MM.1S (cell line): Measurements from ENCODE around the gene PEA15.

Experiments used
- DNase-seq: peaks from one replicate; pipeline ENCODE4 v3.0.0-alpha.2; 2015
- H2AFZ ChIP-seq: fragments of 300-600 bp; sonication (generic); 2 replicates; pipeline ENCODE4 v1.6.0; 2016; ENCODE audit warnings: antibody characterized with exemption, low read length
- H3F3A ChIP-seq: fragments of 300-600 bp; sonication (generic); 2 replicates; pipeline ENCODE4 v1.6.1; 2016; ENCODE audit warnings: mild to moderate bottlenecking, antibody characterized with exemption, low read length, moderate library complexity, mixed read lengths; ENCODE audit not compliant: insufficient read depth
- H3K27ac ChIP-seq: fragments of 300-600 bp; sonication (generic); 2 replicates; pipeline ENCODE4 v1.5.1; 2016; ENCODE audit warnings: mild to moderate bottlenecking, low read length
- H3K27me3 ChIP-seq: fragments of 300-600 bp; sonication (generic); replicated peaks from 2 replicates; pipeline ENCODE4 v1.6.0; 2016; ENCODE audit warnings: low read length; ENCODE audit not compliant: insufficient read depth
- H3K36me3 ChIP-seq: fragments of 300-600 bp; sonication (generic); replicated peaks from 2 replicates; pipeline ENCODE4 v1.6.1; 2016; ENCODE audit warnings: mild to moderate bottlenecking, low read length, mixed read lengths; ENCODE audit not compliant: insufficient read depth
- H3K4me1 ChIP-seq: fragments of 300-600 bp; sonication (generic); 2 replicates; pipeline ENCODE4 v1.6.1; 2016; ENCODE audit warnings: low read length, mixed read lengths
- H3K4me2 ChIP-seq: fragments of 300-600 bp; sonication (generic); 2 replicates; pipeline ENCODE4 v1.6.0; 2016; ENCODE audit warnings: low read depth, low read length
- H3K4me3 ChIP-seq: fragments of 300-600 bp; sonication (generic); 2 replicates; pipeline ENCODE4 v1.5.1; 2016; ENCODE audit warnings: low read length, mixed read lengths
- H3K79me2 ChIP-seq: fragments of 300-600 bp; sonication (generic); 2 replicates; pipeline ENCODE4 v1.6.1; 2016; ENCODE audit warnings: mixed run types, low read length, mixed read lengths
- H3K9ac ChIP-seq: fragments of 300-600 bp; sonication (generic); 2 replicates; pipeline ENCODE4 v1.6.1; 2016; ENCODE audit warnings: low read length, mixed read lengths
- H3K9me2 ChIP-seq: fragments of 300-600 bp; sonication (generic); replicated peaks from 2 replicates; pipeline ENCODE4 v1.6.1; 2016; ENCODE audit warnings: mild to moderate bottlenecking, low read length, mixed read lengths; ENCODE audit not compliant: insufficient read depth
- H3K9me3 ChIP-seq: fragments of 300-600 bp; sonication (generic); replicated peaks from 2 replicates; pipeline ENCODE4 v1.6.1; 2016; ENCODE audit warnings: mild to moderate bottlenecking, low read length, mixed read lengths; ENCODE audit not compliant: insufficient read depth
- H4K20me1 ChIP-seq: fragments of 300-600 bp; sonication (generic); 2 replicates; pipeline ENCODE4 v1.6.1; 2016; ENCODE audit warnings: mild to moderate bottlenecking, low read length, moderate library complexity, mixed read lengths; ENCODE audit not compliant: insufficient read depth
- EZH2 ChIP-seq: fragments of 300-600 bp; sonication (generic); optimal IDR thresholded peaks from 2 replicates; pipeline ENCODE3; 2017; ENCODE audit warnings: low read depth, mild to moderate bottlenecking, antibody characterized with exemption, low read length, mixed read lengths
- EZH2phosphoT487 ChIP-seq: fragments of 300-600 bp; sonication (generic); IDR thresholded peaks from 2 replicates; pipeline ENCODE4 v1.6.1; 2018; ENCODE audit warnings: antibody characterized with exemption, low read length
- TF ChIP-seq, protein P1 (sequence below): fragments of 300-600 bp; sonication (generic); IDR thresholded peaks from 2 replicates; pipeline ENCODE4 v1.5.1; 2016; ENCODE audit warnings: antibody characterized with exemption, low read length, mixed read lengths

PEA15 gene

DNA sequence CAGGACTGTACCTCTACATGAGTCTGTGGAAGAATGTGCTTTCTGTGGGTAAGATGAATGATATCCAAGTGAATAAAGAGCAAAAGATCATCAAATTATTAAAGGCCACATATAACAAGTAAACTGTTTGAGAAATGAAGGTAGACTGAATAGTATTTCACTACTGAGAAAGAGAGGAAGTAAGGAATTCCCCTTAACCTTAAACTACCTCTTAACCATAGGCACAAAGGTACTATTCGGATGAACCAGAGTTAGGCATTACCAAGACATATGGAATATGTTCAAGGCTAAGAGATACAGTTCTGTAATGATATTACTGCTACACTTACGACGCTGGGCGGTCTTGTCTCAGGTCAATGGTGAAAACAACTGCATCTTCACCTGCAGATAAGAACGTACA lies 31.6 kb downstream of the PEA15 start:
- no peaks in the 10 kb centered on the region for H3K9me2 ChIP-seq
- no peak overlapping the region for H3K27ac ChIP-seq
- no peak overlapping the region for H3K9ac ChIP-seq
- no peaks in the 10 kb centered on the region for H3K27me3 ChIP-seq
- TF ChIP-seq, protein P1, sequence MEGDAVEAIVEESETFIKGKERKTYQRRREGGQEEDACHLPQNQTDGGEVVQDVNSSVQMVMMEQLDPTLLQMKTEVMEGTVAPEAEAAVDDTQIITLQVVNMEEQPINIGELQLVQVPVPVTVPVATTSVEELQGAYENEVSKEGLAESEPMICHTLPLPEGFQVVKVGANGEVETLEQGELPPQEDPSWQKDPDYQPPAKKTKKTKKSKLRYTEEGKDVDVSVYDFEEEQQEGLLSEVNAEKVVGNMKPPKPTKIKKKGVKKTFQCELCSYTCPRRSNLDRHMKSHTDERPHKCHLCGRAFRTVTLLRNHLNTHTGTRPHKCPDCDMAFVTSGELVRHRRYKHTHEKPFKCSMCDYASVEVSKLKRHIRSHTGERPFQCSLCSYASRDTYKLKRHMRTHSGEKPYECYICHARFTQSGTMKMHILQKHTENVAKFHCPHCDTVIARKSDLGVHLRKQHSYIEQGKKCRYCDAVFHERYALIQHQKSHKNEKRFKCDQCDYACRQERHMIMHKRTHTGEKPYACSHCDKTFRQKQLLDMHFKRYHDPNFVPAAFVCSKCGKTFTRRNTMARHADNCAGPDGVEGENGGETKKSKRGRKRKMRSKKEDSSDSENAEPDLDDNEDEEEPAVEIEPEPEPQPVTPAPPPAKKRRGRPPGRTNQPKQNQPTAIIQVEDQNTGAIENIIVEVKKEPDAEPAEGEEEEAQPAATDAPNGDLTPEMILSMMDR, result no peak
- TF ChIP-seq EZH2phosphoT487 (no peak), EZH2 (no peak)
- no peak overlapping the region for H2AFZ ChIP-seq
- no peaks in the 10 kb centered on the region for H4K20me1 ChIP-seq
- no peak overlapping the region for H3K4me2 ChIP-seq
- H3K4me3 ChIP-seq, result no peak overlapping the region
- DNase-seq, result no peak
- peaks cover 12% of the 10 kb centered on the region for H3K4me1 ChIP-seq
- peaks cover 18% of the 10 kb centered on the region for H3K36me3 ChIP-seq
- no peaks in the 10 kb centered on the region for H3F3A ChIP-seq
- peaks cover 11% of the 10 kb centered on the region; the same call in 1 of the 2 replicates for H3K79me2 ChIP-seq
- H3K9me3 ChIP-seq, result no peaks in the 10 kb centered on the region

DNA sequence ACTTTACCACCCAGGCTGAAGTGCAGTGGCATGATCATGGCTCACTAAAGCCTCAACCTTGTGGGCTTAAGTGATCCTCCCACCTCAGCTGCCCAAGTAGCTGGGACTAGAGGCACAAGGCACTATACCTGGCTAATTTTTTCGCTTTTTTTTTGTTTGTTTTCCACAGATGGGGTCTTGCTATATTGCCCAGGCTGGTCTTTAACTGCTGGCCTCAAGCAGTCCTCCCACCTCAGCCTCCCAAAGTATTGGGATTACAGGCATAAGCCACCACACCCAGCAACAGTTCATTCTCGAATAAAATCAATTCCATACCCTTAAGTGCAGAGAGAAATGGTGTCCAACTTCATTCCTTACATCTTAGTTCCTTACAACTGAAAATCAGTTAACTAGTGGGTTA lies 32.4 kb downstream of the PEA15 start:
- H3K36me3 ChIP-seq, result peaks cover 18% of the 10 kb centered on the region
- no peak for DNase-seq
- TF ChIP-seq EZH2phosphoT487 (no peak), EZH2 (no peak)
- TF ChIP-seq, protein P1, result no peak

DNA sequence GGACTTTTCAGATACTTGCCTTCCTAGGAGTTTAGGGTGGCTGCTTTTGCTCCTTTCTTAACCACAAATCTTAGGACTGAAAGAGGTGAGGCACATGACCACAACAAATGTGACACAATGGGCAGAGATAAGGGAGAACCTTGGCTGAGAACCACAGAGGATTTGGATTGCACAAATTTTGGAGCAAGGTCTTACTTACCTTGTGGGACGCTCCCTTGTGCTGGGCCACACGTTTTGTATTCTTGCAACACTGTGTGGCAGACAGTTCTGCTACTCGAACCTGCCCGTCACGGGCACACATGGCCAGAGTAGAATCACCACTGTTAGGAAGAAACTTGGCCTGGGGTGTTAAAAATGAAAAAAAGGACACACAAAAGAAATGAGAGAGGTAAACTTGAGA lies 33.2 kb downstream of the PEA15 start:
- H3K9ac ChIP-seq, result no peak overlapping the region
- H3F3A ChIP-seq, result no peaks in the 10 kb centered on the region
- H3K4me3 ChIP-seq, result no peak overlapping the region
- H3K9me3 ChIP-seq, result no peaks in the 10 kb centered on the region
- H3K4me2 ChIP-seq, result no peak overlapping the region
- H3K4me1 ChIP-seq, result peaks cover 12% of the 10 kb centered on the region
- H3K27ac ChIP-seq, result no peak overlapping the region; the same call in 1 of the 2 replicates
- no peaks in the 10 kb centered on the region for H3K27me3 ChIP-seq
- no peaks in the 10 kb centered on the region for H3K9me2 ChIP-seq
- H2AFZ ChIP-seq, result no peak overlapping the region
- no peaks in the 10 kb centered on the region for H4K20me1 ChIP-seq
- DNase-seq, result no peak
- TF ChIP-seq EZH2phosphoT487 (no peak), EZH2 (no peak)
- TF ChIP-seq, protein P1, result no peak
- H3K36me3 ChIP-seq, result peaks cover 19% of the 10 kb centered on the region
- H3K79me2 ChIP-seq, result peaks cover 23% of the 10 kb centered on the region; the same call in 1 of the 2 replicates

More for the DNA sequence above, 32.4 kb downstream of the PEA15 start:
- Histone ChIP-seq H3K4me3 (no peak overlapping the region), H3F3A (no peaks in the 10 kb centered on the region), H3K27ac (no peak overlapping the region), H4K20me1 (no peaks in the 10 kb centered on the region), H3K79me2 (peaks cover 16% of the 10 kb centered on the region; the same call in 1 of the 2 replicates), H2AFZ (no peak overlapping the region), H3K9me3 (no peaks in the 10 kb centered on the region), H3K9me2 (no peaks in the 10 kb centered on the region), H3K4me2 (no peak overlapping the region), H3K4me1 (peaks cover 12% of the 10 kb centered on the region), H3K27me3 (no peaks in the 10 kb centered on the region), H3K9ac (no peak overlapping the region)
